Tibial nerve (tissue), 4 donors: ENCODE measurements around the gene NDUFA13.

Experiments
- EP300 ChIP-seq, 2 donors: sonication (generic); formaldehyde crosslinking; IDR thresholded peaks; one replicate each; pipeline ENCODE4 v1.6.1; 2017; ENCODE audit warnings: antibody characterized with exemption in 2 of 2, mild to moderate bottlenecking in 1 of 2
- POLR2A ChIP-seq, 2 donors: fragments of 450-650 bp; IDR thresholded peaks; one replicate each; pipeline ENCODE4 v1.6.1; 2017; ENCODE audit warnings: antibody characterized with exemption in 2 of 2, mild to moderate bottlenecking in 2 of 2, moderate library complexity in 2 of 2
- TF ChIP-seq, protein P1 (sequence below), 5 experiments: fragments of 200-600 bp in 3 of 5; fragments of 450-650 bp in 2 of 5; sonication (generic) in 3 of 5; IDR thresholded peaks; one replicate each; pipeline ENCODE4 v1.5.1; 2016 to 2019; ENCODE audit warnings: antibody characterized with exemption in 5 of 5, mild to moderate bottlenecking in 3 of 5, moderate library complexity in 2 of 5

DNA sequence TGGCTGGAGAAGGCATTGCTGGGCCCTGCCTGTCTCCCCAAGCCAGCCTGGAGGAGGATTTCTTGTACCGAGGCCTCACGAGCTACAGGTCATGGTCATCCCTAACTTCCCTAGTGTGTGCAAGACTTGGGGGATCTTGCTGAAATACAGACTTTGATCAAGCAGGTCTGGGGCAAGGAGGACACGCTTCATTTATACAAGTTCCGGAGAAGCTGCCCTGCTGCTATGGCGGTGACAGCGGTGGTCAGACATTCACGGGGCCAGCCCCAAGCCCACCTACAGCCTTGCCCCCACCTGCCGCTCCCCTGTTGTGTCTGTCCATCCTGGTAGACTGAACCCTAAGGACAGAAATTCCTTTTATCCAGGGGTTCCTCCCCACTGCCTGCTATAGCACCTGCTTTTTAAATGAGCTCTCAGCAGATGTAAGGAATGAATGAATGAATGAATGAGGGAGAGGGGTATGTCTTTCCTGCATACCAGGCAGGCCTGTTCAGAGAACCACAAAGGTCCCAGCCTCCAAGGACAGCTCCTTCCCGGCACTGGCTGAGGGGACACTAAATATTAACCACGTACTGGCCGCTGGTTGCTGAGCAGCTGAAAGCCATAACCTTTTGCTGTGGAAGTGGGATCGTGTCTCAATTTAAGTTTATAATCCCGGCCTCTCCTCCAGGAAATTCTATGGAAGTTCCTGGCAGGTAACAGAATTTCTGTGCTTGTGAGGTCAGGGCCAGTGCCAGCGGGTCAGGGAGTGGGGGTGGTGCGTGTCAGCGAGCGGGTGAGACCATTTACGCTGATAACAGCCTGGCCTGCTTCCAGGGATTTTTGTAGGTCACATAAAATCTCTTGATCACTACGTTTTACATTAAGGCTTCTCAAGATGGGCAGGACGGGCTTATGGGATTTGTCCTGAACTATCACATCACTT is 27.8 kb upstream of the NDUFA13 start:
- TF ChIP-seq, protein P1, sequence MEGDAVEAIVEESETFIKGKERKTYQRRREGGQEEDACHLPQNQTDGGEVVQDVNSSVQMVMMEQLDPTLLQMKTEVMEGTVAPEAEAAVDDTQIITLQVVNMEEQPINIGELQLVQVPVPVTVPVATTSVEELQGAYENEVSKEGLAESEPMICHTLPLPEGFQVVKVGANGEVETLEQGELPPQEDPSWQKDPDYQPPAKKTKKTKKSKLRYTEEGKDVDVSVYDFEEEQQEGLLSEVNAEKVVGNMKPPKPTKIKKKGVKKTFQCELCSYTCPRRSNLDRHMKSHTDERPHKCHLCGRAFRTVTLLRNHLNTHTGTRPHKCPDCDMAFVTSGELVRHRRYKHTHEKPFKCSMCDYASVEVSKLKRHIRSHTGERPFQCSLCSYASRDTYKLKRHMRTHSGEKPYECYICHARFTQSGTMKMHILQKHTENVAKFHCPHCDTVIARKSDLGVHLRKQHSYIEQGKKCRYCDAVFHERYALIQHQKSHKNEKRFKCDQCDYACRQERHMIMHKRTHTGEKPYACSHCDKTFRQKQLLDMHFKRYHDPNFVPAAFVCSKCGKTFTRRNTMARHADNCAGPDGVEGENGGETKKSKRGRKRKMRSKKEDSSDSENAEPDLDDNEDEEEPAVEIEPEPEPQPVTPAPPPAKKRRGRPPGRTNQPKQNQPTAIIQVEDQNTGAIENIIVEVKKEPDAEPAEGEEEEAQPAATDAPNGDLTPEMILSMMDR (IDR thresholded peaks at IDR 0.05): no peak
- TF ChIP-seq EP300 (IDR thresholded peaks at IDR 0.05) (no peak), POLR2A (IDR thresholded peaks at IDR 0.05) (no peak)
